HFFc6 (cell line): ENCODE data around the gene LIX1L. TPM values are rescaled to one million over a fixed set of nuclear protein-coding genes. Genes with fewer than 3 reads are reported as not detected.
A peak's percentile ranks its signal among the peaks of the same experiment; 100 is the strongest.

Source experiments
- DNase-seq: peaks from one replicate; pipeline ENCODE4 v3.0.0-alpha.2; 2018
- H3K27ac Mint-ChIP-seq: 2 replicates; pipeline ENCODE4 v1.8.0; 2020; ENCODE audit warnings: mild to moderate bottlenecking, mixed read lengths
- H3K27me3 Mint-ChIP-seq: 2 replicates; pipeline ENCODE4 v1.8.0; 2021; ENCODE audit warnings: mild to moderate bottlenecking, moderate library complexity, mixed read lengths; ENCODE audit not compliant: insufficient read depth
- H3K36me3 Mint-ChIP-seq: 2 replicates; pipeline ENCODE4 v1.8.0; 2021; ENCODE audit warnings: low read depth, mixed read lengths
- H3K4me1 Mint-ChIP-seq: 2 replicates; pipeline ENCODE4 v1.8.0; 2020; ENCODE audit warnings: low read depth, mixed read lengths
- H3K4me3 Mint-ChIP-seq: 2 replicates; pipeline ENCODE4 v1.8.0; 2020; ENCODE audit warnings: mild to moderate bottlenecking, moderate library complexity, mixed read lengths
- H3K9me3 Mint-ChIP-seq: 2 replicates; pipeline ENCODE4 v1.8.0; 2020; ENCODE audit warnings: mild to moderate bottlenecking, mixed read lengths
- CTCF ChIP-seq: fragments of 200-600 bp; sonication (generic); IDR thresholded peaks from 2 replicates; pipeline ENCODE4 v1.5.0; 2021; ENCODE audit warnings: antibody characterized with exemption, mild to moderate bottlenecking
- total RNA-seq, 6 experiments: library from RNA; stranded (reverse); fragmentation: NEBNext Ultra II Directional; extraction: Animal tissue kit (Norgen Biotek cat#: 25700); gene quantifications; 2 replicates in 1 of 6; 3 replicates in 5 of 6; pipeline ENCODE4 v1.2.3, GENCODE V29; 2021

LIX1L gene
- total RNA-seq, 6 experiments from 2014 or later: 51.0 to 59.6 (median 56.1) TPM

- Mint-ChIP-seq H3K9me3 (no peaks in the 10 kb centered on the region), H3K36me3 (peaks cover 40% of the 10 kb centered on the region), H3K4me1 (peaks cover 57% of the 10 kb centered on the region), H3K4me3 (peak within 1 kb of the TSS; percentile 97), H3K27me3 (no peaks in the 10 kb centered on the region), H3K27ac (peak within 1 kb of the TSS; percentile 91)
- DNase-seq: peak; percentile 96
- no peak for TF ChIP-seq CTCF
These were observed 38.7 kb upstream of the LIX1L start, which contains the start of gene TXNIP for GRCh38 chr1:145996433-145997015. Gene TXNIP (minus strand): TSS chr1:145996579. CDS start chr1:145996266, 313 bp downstream.

GRCh38 chr1:145995964-145996432 lies 38.2 kb upstream of the LIX1L start:
- no peak for TF ChIP-seq CTCF
- no peaks in the 10 kb centered on the region for H3K9me3 Mint-ChIP-seq

GRCh38 chr1:145995148-145995881 lies 37.5 kb upstream of the LIX1L start:
- no peaks in the 10 kb centered on the region for H3K27me3 Mint-ChIP-seq
- DNase-seq: no peak
- H3K9me3 Mint-ChIP-seq: no peaks in the 10 kb centered on the region
- TF ChIP-seq CTCF: no peak
- H3K4me1 Mint-ChIP-seq: peaks cover 52% of the 10 kb centered on the region
- peak overlapping the region; percentile 97 for H3K4me3 Mint-ChIP-seq
- peaks cover 40% of the 10 kb centered on the region for H3K36me3 Mint-ChIP-seq
- H3K27ac Mint-ChIP-seq: peak overlapping the region; percentile 91

More at GRCh38 chr1:145995964-145996432, 38.2 kb upstream of the LIX1L start:
- Mint-ChIP-seq H3K4me1 (peaks cover 52% of the 10 kb centered on the region), H3K4me3 (peak overlapping the region; percentile 97), H3K27me3 (no peaks in the 10 kb centered on the region), H3K27ac (peak overlapping the region; percentile 91), H3K36me3 (peaks cover 40% of the 10 kb centered on the region)
- no peak for DNase-seq

- H3K4me1 Mint-ChIP-seq: peaks cover 50% of the 10 kb centered on the region
- H3K4me3 Mint-ChIP-seq: peak overlapping the region; percentile 97
- TF ChIP-seq CTCF: no peak
- H3K9me3 Mint-ChIP-seq: no peaks in the 10 kb centered on the region
- peaks cover 40% of the 10 kb centered on the region for H3K36me3 Mint-ChIP-seq
- no peak for DNase-seq
- no peaks in the 10 kb centered on the region for H3K27me3 Mint-ChIP-seq
- peak overlapping the region; percentile 91; the same call in 1 of the 2 replicates for H3K27ac Mint-ChIP-seq
These were observed 36.7 kb upstream of the LIX1L start for GRCh38 chr1:145994391-145995120.

- peaks cover 40% of the 10 kb centered on the region for H3K36me3 Mint-ChIP-seq
- peaks cover 47% of the 10 kb centered on the region for H3K4me1 Mint-ChIP-seq
- no peaks in the 10 kb centered on the region for H3K9me3 Mint-ChIP-seq
- TF ChIP-seq CTCF: no peak
- H3K27ac Mint-ChIP-seq: no peak overlapping the region
- no peaks in the 10 kb centered on the region for H3K27me3 Mint-ChIP-seq
- peak overlapping the region; percentile 97 for H3K4me3 Mint-ChIP-seq
- DNase-seq: no peak
These were observed 36.0 kb upstream of the LIX1L start for GRCh38 chr1:145993618-145994390.
